H9 (cell line): ENCODE data around the gene SSNA1. TPM values are rescaled to one million over a fixed set of nuclear protein-coding genes. Genes with fewer than 3 reads are reported as not detected.

Experiments
- DNase-seq: peaks from one replicate; pipeline ENCODE4 v3.0.0-alpha.2; 2017
- H2AFZ ChIP-seq: one replicate; pipeline ENCODE4 v1.6.1; 2013; ENCODE audit warnings: mild to moderate bottlenecking, low read length, control low read depth, moderate library complexity
- H2AK5ac ChIP-seq: 2 replicates; pipeline ENCODE4 v1.6.1; 2013; ENCODE audit warnings: low read length, control low read depth, mixed read lengths; ENCODE audit not compliant: insufficient read length
- H2BK120ac ChIP-seq: one replicate; pipeline ENCODE4 v1.6.1; 2013; ENCODE audit warnings: low read depth, mild to moderate bottlenecking, low read length, control low read depth, inconsistent platforms; ENCODE audit not compliant: poor library complexity, severe bottlenecking
- H2BK12ac ChIP-seq: 2 replicates; pipeline ENCODE4 v1.6.1; 2013; ENCODE audit warnings: low read length, control low read depth, mixed read lengths, low read depth; ENCODE audit not compliant: insufficient read length
- H2BK15ac ChIP-seq: 2 replicates; pipeline ENCODE4 v1.6.1; 2013; ENCODE audit warnings: low read depth, low read length, control low read depth
- H2BK20ac ChIP-seq: one replicate; pipeline ENCODE4 v1.6.1; 2013; ENCODE audit warnings: low read depth, mild to moderate bottlenecking, low read length, control low read depth, inconsistent platforms; ENCODE audit not compliant: poor library complexity, severe bottlenecking
- H2BK5ac ChIP-seq: 2 replicates; pipeline ENCODE4 v1.6.1; 2013; ENCODE audit warnings: low read length, control low read depth, mixed read lengths; ENCODE audit not compliant: insufficient read length
- H3K14ac ChIP-seq: 2 replicates; pipeline ENCODE4 v1.6.1; 2013; ENCODE audit warnings: low read length, control low read depth; ENCODE audit not compliant: insufficient read depth
- H3K18ac ChIP-seq: 2 replicates; pipeline ENCODE4 v1.6.1; 2013; ENCODE audit warnings: low read depth, mild to moderate bottlenecking, mixed read lengths, low read length, control low read depth; ENCODE audit not compliant: insufficient read length
- H3K23ac ChIP-seq: 2 replicates; pipeline ENCODE4 v1.6.1; 2013; ENCODE audit warnings: low read length, control low read depth, mixed read lengths, low read depth; ENCODE audit not compliant: insufficient read length
- H3K23me2 ChIP-seq: 2 replicates; pipeline ENCODE4 v1.6.1; 2013; ENCODE audit warnings: low read depth, mild to moderate bottlenecking, mixed read lengths, low read length, control low read depth; ENCODE audit not compliant: insufficient read length, poor library complexity, severe bottlenecking
- H3K27ac ChIP-seq: 2 replicates; pipeline ENCODE4 v1.5.1; 2013; ENCODE audit warnings: low read length, control low read depth, mixed read lengths, low read depth; ENCODE audit not compliant: insufficient read length
- H3K27me3 ChIP-seq: 2 replicates; pipeline ENCODE4 v1.6.1; 2013; ENCODE audit warnings: low read length, control low read depth, inconsistent platforms; ENCODE audit not compliant: insufficient read depth
- H3K4ac ChIP-seq: 2 replicates; pipeline ENCODE4 v1.6.1; 2013; ENCODE audit warnings: low read depth, mild to moderate bottlenecking, control low read depth, inconsistent platforms, low read length, moderate library complexity
- H3K4me1 ChIP-seq: 2 replicates; pipeline ENCODE4 v1.6.1; 2013; ENCODE audit warnings: low read length, control low read depth, inconsistent platforms; ENCODE audit not compliant: insufficient read depth
- H3K4me2 ChIP-seq: 2 replicates; pipeline ENCODE4 v1.6.1; 2013; ENCODE audit warnings: low read length, control low read depth, mixed read lengths; ENCODE audit not compliant: insufficient read length, insufficient read depth
- H3K56ac ChIP-seq: 2 replicates; pipeline ENCODE4 v1.6.1; 2013; ENCODE audit warnings: low read depth, mild to moderate bottlenecking, mixed read lengths, low read length, control low read depth; ENCODE audit not compliant: insufficient read length
- H3K79me1 ChIP-seq: 2 replicates; pipeline ENCODE4 v1.6.1; 2013; ENCODE audit warnings: low read depth, mild to moderate bottlenecking, moderate library complexity, low read length, control low read depth, inconsistent platforms; ENCODE audit not compliant: insufficient read depth, poor library complexity, severe bottlenecking
- H3K79me2 ChIP-seq: 2 replicates; pipeline ENCODE4 v1.6.1; 2013; ENCODE audit warnings: low read length, control low read depth, inconsistent platforms; ENCODE audit not compliant: insufficient read depth
- H3K9ac ChIP-seq: 2 replicates; pipeline ENCODE4 v1.6.1; 2013; ENCODE audit warnings: low read length, control low read depth, mixed read lengths; ENCODE audit not compliant: insufficient read length; ENCODE audit errors: extremely low read depth
- H3K9me3 ChIP-seq: one replicate; pipeline ENCODE4 v1.6.1; 2013; ENCODE audit warnings: low read depth, low read length, inconsistent platforms; ENCODE audit not compliant: control insufficient read depth
- H3T11ph ChIP-seq: one replicate; pipeline ENCODE4 v1.6.1; 2013; ENCODE audit warnings: mild to moderate bottlenecking, low read length, control low read depth, inconsistent platforms
- H4K20me1 ChIP-seq: one replicate; pipeline ENCODE4 v1.6.1; 2013; ENCODE audit not compliant: control insufficient read depth, insufficient read length, insufficient read depth
- H4K5ac ChIP-seq: 2 replicates; pipeline ENCODE4 v1.6.1; 2013; ENCODE audit warnings: low read depth, mild to moderate bottlenecking, mixed read lengths, low read length, control low read depth; ENCODE audit not compliant: insufficient read length
- H4K8ac ChIP-seq: replicated peaks from 2 replicates; pipeline ENCODE4 v1.6.1; 2013; ENCODE audit warnings: low read length, control low read depth, mixed read lengths, low read depth; ENCODE audit not compliant: insufficient read length
- H4K91ac ChIP-seq: 2 replicates; pipeline ENCODE4 v1.6.1; 2013; ENCODE audit warnings: low read depth, mild to moderate bottlenecking, moderate library complexity, mixed read lengths, low read length, control low read depth; ENCODE audit not compliant: insufficient read length
- H3K27ac Mint-ChIP-seq, 3 experiments: 2 replicates in 2 of 3; 3 replicates in 1 of 3; pipeline ENCODE4 v1.8.0; 2020 to 2021; ENCODE audit warnings: mixed read lengths in 3 of 3, mild to moderate bottlenecking in 1 of 3, moderate library complexity in 1 of 3
- H3K27me3 Mint-ChIP-seq: 2 replicates; pipeline ENCODE4 v1.8.0; 2021; ENCODE audit warnings: low read depth, mild to moderate bottlenecking, moderate library complexity, mixed read lengths
- H3K36me3 Mint-ChIP-seq, 3 experiments: 2 replicates in 2 of 3; 3 replicates in 1 of 3; pipeline ENCODE4 v1.8.0; 2020 to 2021; ENCODE audit warnings: low read depth in 3 of 3, mixed read lengths in 3 of 3; ENCODE audit not compliant: insufficient read depth in 1 of 3
- H3K4me1 Mint-ChIP-seq, 2 experiments: 2 replicates each; pipeline ENCODE4 v1.8.0; 2020; ENCODE audit warnings: mixed read lengths in 2 of 2
- H3K4me3 Mint-ChIP-seq, 2 experiments: 2 replicates in 1 of 2; 3 replicates in 1 of 2; pipeline ENCODE4 v1.8.0; 2020 to 2021; ENCODE audit warnings: mild to moderate bottlenecking in 2 of 2, mixed read lengths in 2 of 2, moderate library complexity in 1 of 2
- H3K9me3 Mint-ChIP-seq, 2 experiments: 2 replicates in 1 of 2; 3 replicates in 1 of 2; pipeline ENCODE4 v1.8.0; 2020; ENCODE audit warnings: mild to moderate bottlenecking in 2 of 2, mixed read lengths in 2 of 2, moderate library complexity in 1 of 2
- WGBS: extraction: QIAGEN DNeasy Blood & Tissue Kit; methylation state at CpG from one replicate; pipeline ENCODE4 v1.1.7; 2013; ENCODE audit warnings: missing lambda C conversion rate, low lambda C conversion rate, mixed read lengths; ENCODE audit not compliant: insufficient read length; ENCODE audit errors: extremely low coverage; 5-methylcytosine and 5-hydroxymethylcytosine counted together
- total RNA-seq: library from RNA; stranded (reverse); gene quantifications from 2 replicates; pipeline ENCODE4 v1.2.1, GENCODE V29; 2021
- TF ChIP-seq, protein P1 (sequence below): fragments of 200-600 bp; sonication (generic); conservative IDR thresholded peaks from 3 replicates; pipeline ENCODE4 v1.8.0; 2021; ENCODE audit warnings: antibody characterized with exemption, mild to moderate bottlenecking

The SSNA1 gene
- total RNA-seq, 1 experiment from 2014 or later = 69.2 TPM

DNA sequence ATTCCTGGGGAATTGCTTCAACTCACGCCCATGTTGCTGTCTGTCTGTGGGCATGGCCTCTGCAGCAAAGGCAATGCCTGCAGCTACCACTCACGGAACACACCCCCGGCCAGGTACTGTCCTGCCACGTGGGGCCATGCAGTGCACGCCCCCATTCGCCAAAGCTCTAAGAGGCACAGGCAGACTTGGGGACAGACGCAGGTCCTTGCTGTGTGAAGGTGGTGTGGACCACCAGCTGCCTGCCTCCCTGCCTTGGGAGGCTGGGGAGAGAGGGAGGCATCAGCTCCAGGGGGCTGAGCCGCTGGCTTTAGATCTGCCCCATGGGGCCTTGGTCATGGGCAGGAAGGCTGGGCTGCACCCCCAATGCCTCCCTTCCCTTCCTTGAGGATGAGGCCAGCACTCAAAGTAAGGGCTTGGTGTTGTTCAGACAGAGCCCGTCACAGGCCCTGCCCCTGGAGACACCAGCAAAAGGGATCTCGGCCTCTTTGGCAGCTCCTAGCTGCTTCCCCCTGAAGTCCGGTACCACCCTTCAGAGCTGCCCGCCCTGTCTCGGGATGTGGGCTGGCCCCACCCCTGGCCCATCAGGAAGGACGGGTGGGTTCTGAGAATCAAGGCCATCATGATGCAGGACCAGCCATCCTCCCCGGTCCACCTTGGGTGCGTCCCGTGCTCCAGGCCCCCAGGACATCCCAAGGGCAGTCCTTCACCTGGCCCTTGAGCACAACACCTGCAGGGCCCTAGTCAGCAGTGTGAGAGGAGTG is 47.2 kb upstream of the SSNA1 start:
- Histone ChIP-seq H2AFZ (no peak overlapping the region), H3K79me2 (no peaks in the 10 kb centered on the region), H4K5ac (no peak overlapping the region), H3K9ac (no peak overlapping the region), H4K20me1 (peaks cover 2% of the 10 kb centered on the region), H4K91ac (no peak overlapping the region), H4K8ac (no peak overlapping the region), H2BK20ac (no peak overlapping the region), H3K18ac (no peak overlapping the region), H3K79me1 (no peaks in the 10 kb centered on the region), H2BK15ac (no peak overlapping the region), H3K4ac (no peak overlapping the region), H3K14ac (no peak overlapping the region; the same call in 1 of the 2 replicates), H2BK120ac (no peak overlapping the region), H3K4me1 (no peaks in the 10 kb centered on the region), H2AK5ac (no peak overlapping the region), H3K23me2 (no peaks in the 10 kb centered on the region), H2BK5ac (no peak overlapping the region), H3K4me2 (no peak overlapping the region), H3T11ph (no peak overlapping the region), H2BK12ac (no peak overlapping the region), H3K23ac (no peak overlapping the region), H3K27me3 (peaks cover 29% of the 10 kb centered on the region; the same call in 1 of the 2 replicates), H3K9me3 (no peaks in the 10 kb centered on the region), H3K56ac (no peak overlapping the region), H3K27ac (no peak overlapping the region)
- Mint-ChIP-seq H3K4me1 (peaks cover 0 to 12% of the 10 kb centered on the region in 2 experiments; a peak in 2 of 4 replicates), H3K27me3 (peaks cover 86% of the 10 kb centered on the region), H3K4me3 (no peak overlapping the region), H3K27ac (no peak overlapping the region), H3K9me3 (no peaks in the 10 kb centered on the region; a peak in 1 of 5 replicates), H3K36me3 (no peaks in the 10 kb centered on the region)
- TF ChIP-seq, protein P1, sequence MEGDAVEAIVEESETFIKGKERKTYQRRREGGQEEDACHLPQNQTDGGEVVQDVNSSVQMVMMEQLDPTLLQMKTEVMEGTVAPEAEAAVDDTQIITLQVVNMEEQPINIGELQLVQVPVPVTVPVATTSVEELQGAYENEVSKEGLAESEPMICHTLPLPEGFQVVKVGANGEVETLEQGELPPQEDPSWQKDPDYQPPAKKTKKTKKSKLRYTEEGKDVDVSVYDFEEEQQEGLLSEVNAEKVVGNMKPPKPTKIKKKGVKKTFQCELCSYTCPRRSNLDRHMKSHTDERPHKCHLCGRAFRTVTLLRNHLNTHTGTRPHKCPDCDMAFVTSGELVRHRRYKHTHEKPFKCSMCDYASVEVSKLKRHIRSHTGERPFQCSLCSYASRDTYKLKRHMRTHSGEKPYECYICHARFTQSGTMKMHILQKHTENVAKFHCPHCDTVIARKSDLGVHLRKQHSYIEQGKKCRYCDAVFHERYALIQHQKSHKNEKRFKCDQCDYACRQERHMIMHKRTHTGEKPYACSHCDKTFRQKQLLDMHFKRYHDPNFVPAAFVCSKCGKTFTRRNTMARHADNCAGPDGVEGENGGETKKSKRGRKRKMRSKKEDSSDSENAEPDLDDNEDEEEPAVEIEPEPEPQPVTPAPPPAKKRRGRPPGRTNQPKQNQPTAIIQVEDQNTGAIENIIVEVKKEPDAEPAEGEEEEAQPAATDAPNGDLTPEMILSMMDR = no peak
- DNase-seq = no peak
- no CpG with 5 or more reads among the region's 17 CpGs for WGBS
